B cell (primary cell): ENCODE measurements around the gene EFCC1. TPM values are rescaled to one million over a fixed set of nuclear protein-coding genes. Genes with fewer than 3 reads are reported as not detected.

Experiments used
- ATAC-seq: fragments of 200-7000 bp; cut with Tn5 transposase; one replicate; pipeline ENCODE4 v1.10.0; 2021; ENCODE audit warnings: low read depth, mild to moderate bottlenecking, moderate number of reproducible peaks, moderate library complexity
- CTCF ChIA-PET: fragments of 350-600 bp; sonication (Branson Sonifier 250); formaldehyde crosslinking; loops from one replicate; lab custom pipeline; 2021; ENCODE audit warnings: antibody characterized with exemption, inconsistent platforms; lab: Charles Lee
- POLR2A ChIA-PET: fragments of 350-600 bp; sonication (Branson Sonifier 250); formaldehyde crosslinking; loops from one replicate; lab custom pipeline; 2021; ENCODE audit warnings: antibody characterized with exemption; lab: Charles Lee
- DNase-seq: peaks from one replicate; pipeline ENCODE4 v3.0.0; 2013
- H2AFZ ChIP-seq: 2 replicates; pipeline ENCODE4 v1.6.1; 2012; ENCODE audit warnings: mild to moderate bottlenecking, low read depth, low read length; ENCODE audit not compliant: insufficient read depth, poor library complexity, severe bottlenecking
- H3K27ac ChIP-seq, 2 donors: 1 replicate in 1 of 2; 2 replicates in 1 of 2; pipeline ENCODE4 v1.5.1; 2012 to 2013; ENCODE audit warnings: low read length in 2 of 2, mild to moderate bottlenecking in 2 of 2, moderate library complexity in 1 of 2
- H3K27me3 ChIP-seq, 4 experiments: fragments of 200-600 bp in 1 of 4; sonication (generic) in 1 of 4; replicated peaks in 1 of 4; 1 replicate in 2 of 4; 2 replicates in 2 of 4; pipeline versions ENCODE4 v1.6.1 to v1.7.0; 2013 to 2016; ENCODE audit warnings: low read length in 3 of 4, mild to moderate bottlenecking in 2 of 4, mixed read lengths in 1 of 4, moderate library complexity in 1 of 4; ENCODE audit not compliant: insufficient read depth in 4 of 4, control insufficient read depth in 3 of 4; ENCODE audit errors: control extremely low read depth in 1 of 4
- H3K36me3 ChIP-seq, 2 experiments: replicated peaks in 1 of 2; 1 replicate in 1 of 2; 2 replicates in 1 of 2; pipeline versions ENCODE4 v1.6.1 to v1.7.1; 2013; ENCODE audit warnings: low read length in 1 of 2; ENCODE audit not compliant: insufficient read depth in 2 of 2, control insufficient read depth in 1 of 2; ENCODE audit errors: control extremely low read depth in 1 of 2, extremely low read depth in 1 of 2
- H3K4me1 ChIP-seq, 2 donors: fragments of 200-600 bp in 1 of 2; sonication (generic) in 1 of 2; 1 replicate in 1 of 2; 2 replicates in 1 of 2; pipeline versions ENCODE4 v1.5.1 to v1.6.1; 2013 to 2017; ENCODE audit warnings: low read length in 2 of 2; ENCODE audit not compliant: control insufficient read depth in 2 of 2, insufficient read depth in 2 of 2
- H3K4me2 ChIP-seq: replicated peaks from 2 replicates; pipeline ENCODE3; 2012; ENCODE audit warnings: mild to moderate bottlenecking, low read depth, low read length; ENCODE audit not compliant: poor library complexity, severe bottlenecking
- H3K4me3 ChIP-seq, 5 experiments: fragments of 200-600 bp in 1 of 5; sonication (generic) in 1 of 5; 1 replicate in 3 of 5; 2 replicates in 2 of 5; pipeline versions ENCODE4 v1.5.1 to v1.7.0; 2011 to 2016; ENCODE audit warnings: low read length in 4 of 5, mild to moderate bottlenecking in 4 of 5, low read depth in 2 of 5, control low read depth in 1 of 5, moderate library complexity in 1 of 5; ENCODE audit not compliant: insufficient read depth in 1 of 5; ENCODE audit errors: control extremely low read depth in 1 of 5, extremely low read depth in 1 of 5
- H3K79me2 ChIP-seq: fragments of 200-600 bp; sonication (generic); one replicate; pipeline ENCODE4 v1.6.0; 2016; ENCODE audit warnings: low read length; ENCODE audit not compliant: control insufficient read depth, insufficient read depth
- H3K9ac ChIP-seq: fragments of 200-600 bp; sonication (generic); 2 replicates; pipeline ENCODE4 v1.6.1; 2017; ENCODE audit warnings: mild to moderate bottlenecking, low read length, moderate library complexity
- H3K9me3 ChIP-seq, 3 donors: one replicate each; pipeline versions ENCODE4 v1.6.1 to v1.7.1; 2013; ENCODE audit warnings: low read length in 2 of 3; ENCODE audit not compliant: control insufficient read depth in 2 of 3, insufficient read depth in 1 of 3; ENCODE audit errors: control extremely low read depth in 1 of 3
- H4K20me1 ChIP-seq: 2 replicates; pipeline ENCODE4 v1.6.0; 2012; ENCODE audit warnings: mild to moderate bottlenecking, low read length; ENCODE audit not compliant: insufficient read depth, control insufficient read depth, poor library complexity, severe bottlenecking
- H3K27ac Mint-ChIP-seq: one replicate; pipeline ENCODE4 v1.8.0; 2021; ENCODE audit warnings: mixed read lengths
- H3K27me3 Mint-ChIP-seq: one replicate; pipeline ENCODE4 v1.8.0; 2021; ENCODE audit warnings: mixed read lengths
- H3K4me1 Mint-ChIP-seq: one replicate; pipeline ENCODE4 v1.8.0; 2021; ENCODE audit warnings: mixed read lengths
- H3K4me3 Mint-ChIP-seq: one replicate; pipeline ENCODE4 v1.8.0; 2021; ENCODE audit warnings: mixed read lengths
- H3K9me3 Mint-ChIP-seq: one replicate; pipeline ENCODE4 v1.8.0; 2022; ENCODE audit warnings: mixed read lengths; ENCODE audit not compliant: insufficient read depth
- EZH2 ChIP-seq: IDR thresholded peaks from 2 replicates; pipeline ENCODE4 v1.6.1; 2012; ENCODE audit warnings: borderline replicate concordance, low read depth, mild to moderate bottlenecking, moderate library complexity, low read length; ENCODE audit not compliant: insufficient read depth, poor library complexity, severe bottlenecking
- WGBS: methylation state at CpG from one replicate; pipeline ENCODE4 v1.1.5; 2013; ENCODE audit warnings: missing lambda C conversion rate; ENCODE audit not compliant: insufficient coverage; 5-methylcytosine and 5-hydroxymethylcytosine counted together
- intact Hi-C: fragments of 100-400 bp; cut with micrococcal nuclease; formaldehyde crosslinking; loops from one replicate; pipeline ENCODE4 v1.10.0; 2022
- polyA plus RNA-seq: library from polyadenylated mRNA; depleted of rRNA; stranded (reverse); fragments of >200 nt; gene quantifications from 2 replicates; pipeline ENCODE4 v1.2.3, GENCODE V29; 2012
- total RNA-seq, 2 donors: library from RNA; stranded (reverse); fragments of 120-200 nt in 1 of 2; gene quantifications; 1 replicate in 1 of 2; 2 replicates in 1 of 2; pipeline versions ENCODE4 v1.2.3 to v1.2.4, GENCODE V29; 2013 to 2022
- TF ChIP-seq, protein P1 (sequence below): fragments of 200-600 bp; IDR thresholded peaks from one replicate; pipeline ENCODE4 v1.8.0; 2022; ENCODE audit warnings: antibody characterized with exemption, mild to moderate bottlenecking

The EFCC1 gene
- total and polyA plus RNA-seq, 2 donors (not counting 1 experiment from before 2014, with no cell fraction given) = 0.06 TPM; not detected in 1

DNA sequence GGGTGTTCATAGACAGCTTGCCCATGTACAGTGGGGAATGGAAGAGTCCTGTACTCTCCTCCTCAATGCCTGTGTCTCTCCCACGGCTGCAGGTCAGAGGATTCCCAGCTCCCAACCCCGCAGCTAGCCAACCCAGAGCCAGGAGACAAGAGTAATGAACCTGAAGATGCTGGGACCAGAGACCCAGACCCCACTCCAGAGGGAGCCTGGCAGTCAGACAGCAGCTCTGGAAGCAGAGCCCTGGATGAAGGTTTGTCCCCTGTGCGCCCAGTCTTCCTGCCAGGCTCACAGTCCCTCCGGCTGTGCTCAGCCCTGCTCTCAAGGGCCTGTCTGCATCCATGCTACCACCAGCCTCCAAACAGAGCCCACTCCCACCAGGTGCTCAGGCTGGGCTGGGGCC lies 29.5 kb downstream of the EFCC1 start:
- no peak for TF ChIP-seq EZH2
- TF ChIP-seq, protein P1, sequence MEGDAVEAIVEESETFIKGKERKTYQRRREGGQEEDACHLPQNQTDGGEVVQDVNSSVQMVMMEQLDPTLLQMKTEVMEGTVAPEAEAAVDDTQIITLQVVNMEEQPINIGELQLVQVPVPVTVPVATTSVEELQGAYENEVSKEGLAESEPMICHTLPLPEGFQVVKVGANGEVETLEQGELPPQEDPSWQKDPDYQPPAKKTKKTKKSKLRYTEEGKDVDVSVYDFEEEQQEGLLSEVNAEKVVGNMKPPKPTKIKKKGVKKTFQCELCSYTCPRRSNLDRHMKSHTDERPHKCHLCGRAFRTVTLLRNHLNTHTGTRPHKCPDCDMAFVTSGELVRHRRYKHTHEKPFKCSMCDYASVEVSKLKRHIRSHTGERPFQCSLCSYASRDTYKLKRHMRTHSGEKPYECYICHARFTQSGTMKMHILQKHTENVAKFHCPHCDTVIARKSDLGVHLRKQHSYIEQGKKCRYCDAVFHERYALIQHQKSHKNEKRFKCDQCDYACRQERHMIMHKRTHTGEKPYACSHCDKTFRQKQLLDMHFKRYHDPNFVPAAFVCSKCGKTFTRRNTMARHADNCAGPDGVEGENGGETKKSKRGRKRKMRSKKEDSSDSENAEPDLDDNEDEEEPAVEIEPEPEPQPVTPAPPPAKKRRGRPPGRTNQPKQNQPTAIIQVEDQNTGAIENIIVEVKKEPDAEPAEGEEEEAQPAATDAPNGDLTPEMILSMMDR = no peak
- ChIA-PET POLR2A (interaction anchor here (0.9 kb wide), 1 partner anchor 18 kb away, joined by 3 read pairs; no protein-coding TSS in a partner anchor), CTCF (interaction anchor here (1.0 to 1.8 kb wide), 5 partner anchors 14 to 60 kb away, joined by 3 to 9 read pairs (median 3); no protein-coding TSS in a partner anchor)
- peaks cover 0 to 9% (median 0%) of the 10 kb centered on the region in 4 experiments for H3K27me3 ChIP-seq
- WGBS = 96% methylated on average over 4 of the region's 4 CpGs
- H3K79me2 ChIP-seq = no peaks in the 10 kb centered on the region
- no peak overlapping the region for H3K4me3 ChIP-seq
- peaks cover 12% of the 10 kb centered on the region for H3K4me1 Mint-ChIP-seq
- no peaks in the 10 kb centered on the region for H3K9me3 Mint-ChIP-seq
- ATAC-seq (no peak), DNase-seq (no peak)
- peaks cover 6% of the 10 kb centered on the region for H3K27me3 Mint-ChIP-seq
- no peak overlapping the region for H3K4me3 Mint-ChIP-seq
- intact Hi-C loops = no loop called here
- H4K20me1 ChIP-seq = no peaks in the 10 kb centered on the region
- H3K9me3 ChIP-seq = peaks cover 0 to 10% (median 0%) of the 10 kb centered on the region in 3 donors
- H3K4me1 ChIP-seq = peaks cover 13 to 15% of the 10 kb centered on the region in 2 donors
- H2AFZ ChIP-seq = no peak overlapping the region
- H3K36me3 ChIP-seq = no peaks in the 10 kb centered on the region
- no peak overlapping the region for H3K27ac ChIP-seq
- no peak overlapping the region for H3K4me2 ChIP-seq
- no peak overlapping the region for H3K9ac ChIP-seq
- no peak overlapping the region for H3K27ac Mint-ChIP-seq

- Histone ChIP-seq H3K9ac (no peak overlapping the region), H3K4me2 (no peak overlapping the region), H3K9me3 (peaks cover 0 to 10% (median 0%) of the 10 kb centered on the region in 3 donors), H3K4me1 (peaks cover 6 to 9% of the 10 kb centered on the region in 2 donors), H3K27me3 (peaks cover 0 to 11% (median 0%) of the 10 kb centered on the region in 4 experiments), H2AFZ (no peak overlapping the region), H3K36me3 (no peaks in the 10 kb centered on the region), H4K20me1 (no peaks in the 10 kb centered on the region), H3K27ac (no peak overlapping the region), H3K79me2 (no peaks in the 10 kb centered on the region), H3K4me3 (no peak overlapping the region)
- Mint-ChIP-seq H3K9me3 (no peaks in the 10 kb centered on the region), H3K4me1 (peaks cover 4% of the 10 kb centered on the region), H3K27me3 (peaks cover 6% of the 10 kb centered on the region), H3K27ac (no peak overlapping the region), H3K4me3 (no peak overlapping the region)
- no peak for TF ChIP-seq EZH2
- TF ChIP-seq, protein P1 = no peak
- ChIA-PET CTCF (interaction anchor here (0.6 kb wide), 1 partner anchor 12 kb away, joined by 5 read pairs; no protein-coding TSS in a partner anchor), POLR2A (no interaction called here)
- WGBS = 84% methylated on average over 6 of the region's 10 CpGs
- ATAC-seq (no peak), DNase-seq (no peak)
- intact Hi-C loops = no loop called here
These were observed 30.5 kb downstream of the EFCC1 start for GRCh38 chr3:129031476-129032215.
